Ascending aorta (tissue), 2 donors: ENCODE data around the gene VSIG4. TPM values are rescaled to one million over a fixed set of nuclear protein-coding genes. Genes with fewer than 3 reads are reported as not detected.
A peak's percentile ranks its signal among the peaks of the same experiment; 100 is the strongest.
"Not testable (repeated sequence)": the region's sequence is repeated elsewhere in the genome, so short reads cannot be mapped to it uniquely, and the experiment has no call there.

Experiments used
- DNase-seq, 2 donors: peaks; one replicate each; pipeline ENCODE4 v3.0.0-alpha.2; 2019; ENCODE audit warnings: low spot score in 2 of 2
- H3K27ac ChIP-seq, 2 donors: fragments of 200-600 bp; sonication (generic); one replicate each; pipeline ENCODE4 v1.5.1; 2016 to 2017; ENCODE audit warnings: mild to moderate bottlenecking in 1 of 2
- H3K27me3 ChIP-seq: fragments of 200-600 bp; sonication (generic); one replicate; pipeline ENCODE4 v1.5.1; 2017
- H3K36me3 ChIP-seq, 2 donors: fragments of 200-600 bp; sonication (generic); one replicate each; pipeline ENCODE4 v1.5.1; 2016
- H3K4me1 ChIP-seq, 2 donors: fragments of 200-600 bp; sonication (generic); one replicate each; pipeline ENCODE4 v1.5.1; 2016 to 2017; ENCODE audit warnings: mild to moderate bottlenecking in 1 of 2
- H3K4me3 ChIP-seq, 2 donors: fragments of 200-600 bp; sonication (generic); one replicate each; pipeline ENCODE4 v1.5.1; 2016 to 2017; ENCODE audit warnings: mild to moderate bottlenecking in 1 of 2
- H3K9me3 ChIP-seq, 2 donors: fragments of 200-600 bp; sonication (generic); one replicate each; pipeline ENCODE4 v1.5.1; 2016
- intact Hi-C: fragments of 100-400 bp; cut with DNase I; formaldehyde crosslinking; loops from one replicate; pipeline ENCODE4 v1.15.1; 2023
- total RNA-seq: library from RNA; depleted of rRNA; stranded (reverse); fragments of >200 nt; gene quantifications from one replicate; pipeline ENCODE4 v1.1.0, GENCODE V29; 2016
- TF ChIP-seq, protein P1 (sequence below), 3 experiments: fragments of 200-600 bp in 2 of 3; fragments of 450-650 bp in 1 of 3; sonication (generic) in 2 of 3; IDR thresholded peaks; one replicate each; pipeline ENCODE4 v1.5.1; 2016 to 2019; ENCODE audit warnings: antibody characterized with exemption in 3 of 3, mild to moderate bottlenecking in 1 of 3, moderate library complexity in 1 of 3

VSIG4 gene, protein sequence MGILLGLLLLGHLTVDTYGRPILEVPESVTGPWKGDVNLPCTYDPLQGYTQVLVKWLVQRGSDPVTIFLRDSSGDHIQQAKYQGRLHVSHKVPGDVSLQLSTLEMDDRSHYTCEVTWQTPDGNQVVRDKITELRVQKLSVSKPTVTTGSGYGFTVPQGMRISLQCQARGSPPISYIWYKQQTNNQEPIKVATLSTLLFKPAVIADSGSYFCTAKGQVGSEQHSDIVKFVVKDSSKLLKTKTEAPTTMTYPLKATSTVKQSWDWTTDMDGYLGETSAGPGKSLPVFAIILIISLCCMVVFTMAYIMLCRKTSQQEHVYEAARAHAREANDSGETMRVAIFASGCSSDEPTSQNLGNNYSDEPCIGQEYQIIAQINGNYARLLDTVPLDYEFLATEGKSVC
- total RNA-seq, result 157 TPM

DNA sequence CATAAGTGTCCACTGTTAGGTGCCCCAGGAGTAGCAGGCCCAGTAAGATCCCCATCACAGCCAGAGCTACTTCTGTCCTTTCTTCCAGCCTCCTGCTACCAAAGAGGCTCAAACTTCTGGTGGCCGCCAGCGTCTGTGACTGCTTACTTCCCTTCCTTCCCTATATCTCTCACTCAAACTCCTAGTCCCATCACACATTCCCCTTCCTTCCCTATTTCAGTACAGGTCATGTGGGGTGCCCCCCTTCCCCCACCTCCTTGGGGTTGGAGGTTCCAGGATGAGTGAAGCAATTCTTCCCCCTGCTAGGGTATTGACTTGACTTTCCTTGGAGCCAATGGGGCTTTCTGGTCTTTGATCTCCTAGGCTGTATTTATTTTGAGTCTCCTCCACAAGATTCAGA lies at the start of gene VSIG4:
VSIG4 (minus strand) TSS at position 137 of the 400 bp plus-strand sequence; CDS start at position 55, 82 bp downstream.
- Histone ChIP-seq H3K36me3 (no peaks in the 10 kb centered on the region), H3K4me1 (no peaks in the 10 kb centered on the region), H3K27ac (no peak within 1 kb of the TSS), H3K9me3 (no peaks in the 10 kb centered on the region), H3K27me3 (no peaks in the 10 kb centered on the region), H3K4me3 (no peak within 1 kb of the TSS)
- intact Hi-C loops, result no loop called here
- TF ChIP-seq, protein P1, sequence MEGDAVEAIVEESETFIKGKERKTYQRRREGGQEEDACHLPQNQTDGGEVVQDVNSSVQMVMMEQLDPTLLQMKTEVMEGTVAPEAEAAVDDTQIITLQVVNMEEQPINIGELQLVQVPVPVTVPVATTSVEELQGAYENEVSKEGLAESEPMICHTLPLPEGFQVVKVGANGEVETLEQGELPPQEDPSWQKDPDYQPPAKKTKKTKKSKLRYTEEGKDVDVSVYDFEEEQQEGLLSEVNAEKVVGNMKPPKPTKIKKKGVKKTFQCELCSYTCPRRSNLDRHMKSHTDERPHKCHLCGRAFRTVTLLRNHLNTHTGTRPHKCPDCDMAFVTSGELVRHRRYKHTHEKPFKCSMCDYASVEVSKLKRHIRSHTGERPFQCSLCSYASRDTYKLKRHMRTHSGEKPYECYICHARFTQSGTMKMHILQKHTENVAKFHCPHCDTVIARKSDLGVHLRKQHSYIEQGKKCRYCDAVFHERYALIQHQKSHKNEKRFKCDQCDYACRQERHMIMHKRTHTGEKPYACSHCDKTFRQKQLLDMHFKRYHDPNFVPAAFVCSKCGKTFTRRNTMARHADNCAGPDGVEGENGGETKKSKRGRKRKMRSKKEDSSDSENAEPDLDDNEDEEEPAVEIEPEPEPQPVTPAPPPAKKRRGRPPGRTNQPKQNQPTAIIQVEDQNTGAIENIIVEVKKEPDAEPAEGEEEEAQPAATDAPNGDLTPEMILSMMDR (IDR thresholded peaks at IDR 0.05), result no peak
- peak in 1 of 2 donors; percentile 69 for DNase-seq

DNA sequence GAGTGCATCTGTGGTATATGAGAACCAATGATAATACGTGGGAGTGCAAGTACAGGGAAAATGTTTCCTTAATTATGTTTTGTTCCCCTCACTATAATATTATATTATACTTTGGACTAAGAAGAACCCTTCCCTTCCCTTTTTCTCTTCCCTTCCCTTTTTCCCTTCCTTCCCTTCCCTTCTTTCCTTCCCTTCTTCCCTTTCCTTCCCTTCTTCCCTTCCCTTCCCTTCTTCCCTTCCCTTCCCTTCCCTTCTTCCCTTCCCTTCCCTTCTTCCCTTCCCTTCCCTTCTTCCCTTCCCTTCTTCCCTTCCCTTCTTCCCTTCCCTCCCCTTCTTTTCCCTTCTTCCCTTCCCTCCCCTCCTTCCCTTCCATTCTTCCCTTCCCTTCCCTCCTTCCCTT lies 36.9 kb upstream of the VSIG4 start:
- intact Hi-C loops, result no loop called here
- no peak overlapping the region for H3K27ac ChIP-seq
- DNase-seq, result no peak
- H3K27me3 ChIP-seq, result no peaks in the 10 kb centered on the region
- no peak overlapping the region for H3K4me3 ChIP-seq
- TF ChIP-seq, protein P1 (IDR thresholded peaks at IDR 0.05), result no peak
- no peaks in the 10 kb centered on the region for H3K4me1 ChIP-seq
- H3K9me3 ChIP-seq, result no peaks in the 10 kb centered on the region
- no peaks in the 10 kb centered on the region for H3K36me3 ChIP-seq

DNA sequence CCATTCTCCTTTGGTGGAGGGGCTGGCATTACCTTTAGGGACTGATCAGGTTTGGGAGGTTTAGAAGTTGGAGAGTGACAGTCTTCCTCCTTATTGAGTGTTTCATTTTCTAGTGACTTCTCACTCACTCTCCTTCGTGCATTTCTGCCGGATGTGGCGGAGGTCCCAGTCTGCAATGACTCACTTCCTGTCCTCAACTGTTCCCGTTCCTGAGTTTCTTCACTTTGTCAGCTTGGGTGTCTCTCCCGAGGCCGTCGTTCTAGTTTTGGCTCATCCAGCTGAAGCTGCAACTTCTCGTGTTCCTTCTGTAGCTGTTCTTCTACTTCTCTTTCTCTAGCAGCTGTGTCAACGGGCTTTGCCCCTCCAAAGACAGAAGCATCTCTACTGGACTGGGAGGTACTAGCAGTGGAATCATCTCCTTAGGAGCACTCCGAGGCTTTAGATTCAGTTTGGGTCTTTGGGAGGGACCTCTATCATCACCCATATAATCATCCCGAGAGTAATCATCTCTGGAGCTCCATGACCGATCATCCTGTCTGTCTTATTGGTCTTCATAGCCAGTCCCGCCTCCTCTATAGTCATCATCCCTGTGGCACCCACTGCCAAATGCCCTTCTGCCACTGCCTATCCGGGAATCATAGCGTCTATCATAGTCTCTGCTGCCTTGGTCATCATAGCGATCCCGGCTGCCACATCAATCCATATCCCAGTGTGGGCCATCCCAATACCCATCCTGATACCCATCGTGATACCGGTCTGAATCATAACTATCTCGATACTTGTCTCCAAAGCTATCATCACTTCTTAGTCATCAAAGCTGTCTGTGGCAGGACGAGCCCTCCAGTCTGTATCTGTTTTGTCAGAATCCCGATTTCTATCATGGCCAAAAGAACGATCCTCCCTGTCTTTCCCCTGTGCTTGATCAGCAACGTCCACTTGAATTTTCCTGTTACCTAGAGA lies 35.3 kb upstream of the VSIG4 start:
- Histone ChIP-seq H3K27me3 (no peaks in the 10 kb centered on the region), H3K27ac (no peak overlapping the region), H3K4me1 (no peaks in the 10 kb centered on the region), H3K9me3 (no peaks in the 10 kb centered on the region), H3K4me3 (no peak overlapping the region), H3K36me3 (no peaks in the 10 kb centered on the region)
- intact Hi-C loops, result no loop called here
- TF ChIP-seq, protein P1 (IDR thresholded peaks at IDR 0.05), result no peak
- peak; percentile 40 to 76 for DNase-seq

DNA sequence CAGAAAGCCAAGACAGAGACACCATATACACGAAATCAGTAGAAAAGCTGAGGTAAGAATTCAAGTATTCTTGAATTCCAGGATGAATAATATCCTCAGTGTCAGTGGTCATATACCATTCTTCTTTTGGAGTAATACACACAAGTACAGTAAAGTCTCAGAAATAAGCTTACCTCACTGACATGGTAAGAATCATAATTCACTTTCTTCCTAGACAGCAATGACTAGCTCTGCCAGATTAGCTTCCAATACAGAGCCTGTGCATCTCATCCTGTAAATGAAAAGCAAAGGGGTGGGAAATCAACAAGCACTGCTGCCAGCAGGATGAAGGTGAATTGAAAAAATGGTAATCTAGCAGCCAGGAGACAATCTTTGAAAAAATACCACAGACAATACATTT lies 31.2 kb upstream of the VSIG4 start:
- Histone ChIP-seq H3K4me1 (no peaks in the 10 kb centered on the region), H3K36me3 (no peaks in the 10 kb centered on the region), H3K27ac (no peak overlapping the region), H3K9me3 (no peaks in the 10 kb centered on the region), H3K27me3 (no peaks in the 10 kb centered on the region), H3K4me3 (no peak overlapping the region)
- TF ChIP-seq, protein P1 (IDR thresholded peaks at IDR 0.05), result no peak
- intact Hi-C loops, result no loop called here
- no peak for DNase-seq

DNA sequence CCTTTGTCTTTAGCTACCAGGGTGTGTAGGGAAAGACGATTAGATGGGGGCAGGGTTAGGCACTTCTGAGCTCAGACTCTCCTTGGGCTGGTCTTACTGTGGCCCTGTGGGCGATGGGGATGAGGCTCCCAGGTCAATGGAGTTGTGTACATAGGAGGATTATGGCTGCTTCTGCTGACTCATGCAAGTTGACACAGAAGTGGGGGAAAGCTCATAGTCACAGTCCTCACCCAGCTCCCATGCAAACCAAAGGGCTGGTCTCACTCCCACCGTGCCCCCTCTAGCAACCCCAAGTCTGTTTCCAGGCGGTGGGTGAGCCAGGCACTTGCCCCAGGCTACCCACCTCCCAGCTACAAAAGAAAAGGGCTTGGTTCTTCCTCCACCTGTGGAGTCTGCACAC lies 24.4 kb upstream of the VSIG4 start:
- no peak for DNase-seq

DNA sequence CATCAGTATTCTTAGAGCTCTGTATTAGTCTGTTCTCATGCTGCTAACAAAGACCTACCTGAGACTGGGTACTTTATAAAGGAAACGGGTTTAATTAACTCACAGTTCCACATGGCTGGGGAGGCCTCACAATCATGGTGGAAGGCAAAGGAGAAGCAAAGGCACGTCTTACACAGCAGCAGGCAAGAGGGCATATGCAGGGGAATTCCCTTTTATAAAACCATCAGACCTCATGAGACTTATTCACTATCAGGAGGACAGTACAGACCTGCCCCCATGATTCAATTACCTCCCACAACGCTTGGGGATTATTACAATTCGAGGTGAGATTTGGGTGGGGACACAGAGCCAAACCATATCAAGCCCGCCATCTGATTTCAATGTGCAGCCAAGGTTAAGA lies 17.1 kb upstream of the VSIG4 start:
- H3K4me3 ChIP-seq, H3K4me1 ChIP-seq, H3K27ac ChIP-seq, H3K9me3 ChIP-seq, H3K27me3 ChIP-seq, intact Hi-C loops, H3K36me3 ChIP-seq, DNase-seq: not testable (repeated sequence)

More for the DNA sequence above, 24.4 kb upstream of the VSIG4 start:
- no peak overlapping the region for H3K4me3 ChIP-seq
- no peaks in the 10 kb centered on the region for H3K27me3 ChIP-seq
- H3K9me3 ChIP-seq, result no peaks in the 10 kb centered on the region
- intact Hi-C loops, result no loop called here
- no peaks in the 10 kb centered on the region for H3K4me1 ChIP-seq
- H3K36me3 ChIP-seq, result no peaks in the 10 kb centered on the region
- no peak overlapping the region for H3K27ac ChIP-seq
- TF ChIP-seq, protein P1 (IDR thresholded peaks at IDR 0.05), result no peak
